Fibroblast of peridontal ligament (primary cell): ENCODE data around the gene INPP5A.
"Not testable (repeated sequence)": the region's sequence is repeated elsewhere in the genome, so short reads cannot be mapped to it uniquely, and the experiment has no call there.

ENCODE experiments used
- DNase-seq: peaks from one replicate; pipeline ENCODE4 v3.0.0-alpha.2; 2010; ENCODE audit errors: extremely low read depth

The INPP5A gene

GRCh38 chr10:132537684-132538001, at the start of gene INPP5A:
Gene INPP5A (plus strand): TSS chr10:132537787. CDS start chr10:132538097, 310 bp downstream.
- DNase-seq: no peak

GRCh38 chr10:132488231-132488821, 49.3 kb upstream of the INPP5A start:
- DNase-seq: no peak

GRCh38 chr10:132489053-132489703, 48.4 kb upstream of the INPP5A start:
- DNase-seq: no peak

GRCh38 chr10:132489704-132490534, 47.7 kb upstream of the INPP5A start:
- no peak for DNase-seq

GRCh38 chr10:132491534-132491933, 46.1 kb upstream of the INPP5A start:
- not testable (repeated sequence) for DNase-seq

GRCh38 chr10:132492323-132493025, 45.1 kb upstream of the INPP5A start:
- no peak for DNase-seq

GRCh38 chr10:132493246-132493755, 44.3 kb upstream of the INPP5A start:
- DNase-seq: no peak

- no peak for DNase-seq
Observed at GRCh38 chr10:132493756-132494290, 43.8 kb upstream of the INPP5A start.

GRCh38 chr10:132494866-132495630, 42.5 kb upstream of the INPP5A start:
- no peak for DNase-seq

GRCh38 chr10:132496360-132497062, 41.1 kb upstream of the INPP5A start:
- no peak for DNase-seq

GRCh38 chr10:132497063-132497680, 40.4 kb upstream of the INPP5A start:
- DNase-seq: no peak

- DNase-seq: no peak
Observed at GRCh38 chr10:132497861-132498561, 39.6 kb upstream of the INPP5A start.

GRCh38 chr10:132498562-132499366, 38.8 kb upstream of the INPP5A start:
- DNase-seq: no peak

GRCh38 chr10:132499367-132499685, 38.3 kb upstream of the INPP5A start:
- DNase-seq: no peak

GRCh38 chr10:132500781-132501415, 36.7 kb upstream of the INPP5A start:
- DNase-seq: no peak

- DNase-seq: no peak
Observed at GRCh38 chr10:132502544-132503300, 34.9 kb upstream of the INPP5A start.
